HS-27A (cell line): ENCODE measurements around the gene HSPG2.
"Not testable (repeated sequence)": the region's sequence is repeated elsewhere in the genome, so short reads cannot be mapped to it uniquely, and the experiment has no call there.

Experiments used
- DNase-seq: peaks from one replicate; pipeline ENCODE4 v3.0.0-alpha.2; 2012; ENCODE audit warnings: low read depth, missing footprints

HSPG2 gene

GRCh38 chr1:21912038-21912758 is 24.9 kb downstream of the HSPG2 start:
- no peak for DNase-seq

- DNase-seq: no peak
These were observed 25.7 kb downstream of the HSPG2 start for GRCh38 chr1:21911205-21912001.

GRCh38 chr1:21910558-21911204 is 26.4 kb downstream of the HSPG2 start:
- DNase-seq: no peak

GRCh38 chr1:21909787-21910503 is 27.2 kb downstream of the HSPG2 start:
- no peak for DNase-seq

GRCh38 chr1:21909286-21909759 is 27.8 kb downstream of the HSPG2 start:
- DNase-seq: no peak

GRCh38 chr1:21907737-21908534 is 29.2 kb downstream of the HSPG2 start:
- DNase-seq: not testable (repeated sequence)

GRCh38 chr1:21907079-21907418 is 30.1 kb downstream of the HSPG2 start:
- no peak for DNase-seq

GRCh38 chr1:21906173-21907078 is 30.7 kb downstream of the HSPG2 start:
- no peak for DNase-seq

GRCh38 chr1:21904704-21905520 is 32.2 kb downstream of the HSPG2 start:
- no peak for DNase-seq

- DNase-seq: no peak
These were observed 32.7 kb downstream of the HSPG2 start for GRCh38 chr1:21904454-21904703.

- no peak for DNase-seq
These were observed 33.3 kb downstream of the HSPG2 start for GRCh38 chr1:21903638-21904453.

- no peak for DNase-seq
These were observed 34.8 kb downstream of the HSPG2 start for GRCh38 chr1:21902026-21903012.

- DNase-seq: no peak
These were observed 35.6 kb downstream of the HSPG2 start for GRCh38 chr1:21901473-21901847.

GRCh38 chr1:21900766-21901472 is 36.2 kb downstream of the HSPG2 start:
- no peak for DNase-seq

GRCh38 chr1:21899987-21900386 is 37.1 kb downstream of the HSPG2 start:
- no peak for DNase-seq

GRCh38 chr1:21899267-21899810 is 37.8 kb downstream of the HSPG2 start:
- no peak for DNase-seq
